GM19452 (cell line): ENCODE measurements around the gene SERINC1.

Experiments
- ATAC-seq: cut with Tn5 transposase; IDR thresholded peaks from one replicate; pipeline ENCODE4 v1.9.1; 2021; ENCODE audit not compliant: unreplicated experiment

SERINC1 gene

GRCh38 chr6:122394016-122394415, 77.6 kb downstream of the SERINC1 start:
- ATAC-seq = no peak

GRCh38 chr6:122393351-122393896, 78.2 kb downstream of the SERINC1 start:
- no peak for ATAC-seq
